ENCODE results near the gene PBLD. TPM values are rescaled to one million over a fixed set of nuclear protein-coding genes. Genes with fewer than 3 reads are reported as not detected.

The PBLD gene
- total and polyA plus RNA-seq, 9 of the 15 experiments (the other 6 are each of a cell fraction or from before 2014, with no cell fraction given): 1.2 to 4.3 (median 2.5) TPM

DNA sequence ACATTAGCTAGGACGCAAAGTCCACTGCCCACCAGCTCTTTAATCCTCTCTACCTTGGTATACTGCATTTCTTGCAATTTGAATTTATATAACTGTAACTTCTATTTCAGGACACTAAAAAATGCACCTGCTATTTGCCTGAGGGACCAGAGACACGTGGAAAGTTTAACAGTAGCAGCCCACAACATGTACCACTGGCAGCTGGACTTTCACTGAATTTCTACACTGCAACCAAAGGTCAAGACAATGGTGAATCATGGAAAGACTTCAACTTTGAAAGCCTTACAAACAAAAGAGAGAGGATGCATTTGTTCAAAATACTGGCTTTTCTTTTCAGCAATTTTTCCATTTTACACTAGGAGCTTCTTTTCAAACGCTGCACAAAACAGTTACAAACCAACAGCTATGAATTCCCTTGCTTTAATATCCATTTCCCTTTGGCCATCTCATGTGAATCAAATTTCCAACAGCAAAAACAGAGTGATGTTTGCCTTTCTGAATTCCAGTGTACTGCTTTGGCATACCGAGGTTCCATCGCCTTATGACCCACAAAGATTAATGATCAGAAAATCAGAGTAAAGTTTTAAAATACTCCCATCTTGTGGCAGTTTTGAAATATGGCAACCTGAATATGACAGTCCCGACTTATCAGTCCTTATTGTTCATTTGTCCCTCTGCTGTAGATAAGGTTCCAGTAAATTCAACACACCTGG, 30.8 kb downstream of the PBLD start (continued):
- TF ChIP-seq MBD1 (CRISPR knock-in tag; IDR thresholded peaks at IDR 0.05) (no peak), CTCF (IDR thresholded peaks at IDR 0.05 in 2 of 3, conservative IDR thresholded peaks at IDR 0.05 in 1 of 3; ENCODE audit: insufficient read depth in 2 of 3, low read depth in 1 of 3, low read length in 3 of 3) (peak; percentile 40 to 84 (median 66); a peak in 5 of 6 replicates), CHD2 (IDR thresholded peaks at IDR 0.05; ENCODE audit: low read depth, low read length) (no peak), PKNOX1 (IDR thresholded peaks at IDR 0.05) (peak; percentile 73), NR2C1 (IDR thresholded peaks at IDR 0.05) (0 out of 2 replicates have a peak, but pooled peaks have one; percentile 21), NR2C1 (tag; IDR thresholded peaks at IDR 0.05) (no peak), CREB3L1 (IDR thresholded peaks at IDR 0.05; ENCODE audit: borderline replicate concordance, low read depth) (no peak), SMC3 (conservative IDR thresholded peaks at IDR 0.05; ENCODE audit: insufficient read depth, low read depth, low read length) (peak; percentile 60; the same call in 1 of the 2 replicates), POLR2B (IDR thresholded peaks at IDR 0.05; ENCODE audit: low read depth, partially characterized antibody) (no peak), BHLHE40 (IDR thresholded peaks at IDR 0.05; ENCODE audit: low read length) (no peak)
